B cell (primary cell): Measurements from ENCODE around the gene CALML4. TPM values are rescaled to one million over a fixed set of nuclear protein-coding genes. Genes with fewer than 3 reads are reported as not detected.

Source experiments
- ATAC-seq: fragments of 200-7000 bp; cut with Tn5 transposase; one replicate; pipeline ENCODE4 v1.10.0; 2021; ENCODE audit warnings: low read depth, mild to moderate bottlenecking, moderate number of reproducible peaks, moderate library complexity
- CTCF ChIA-PET: fragments of 350-600 bp; sonication (Branson Sonifier 250); formaldehyde crosslinking; loops from one replicate; lab custom pipeline; 2021; ENCODE audit warnings: antibody characterized with exemption, inconsistent platforms; lab: Charles Lee
- POLR2A ChIA-PET: fragments of 350-600 bp; sonication (Branson Sonifier 250); formaldehyde crosslinking; loops from one replicate; lab custom pipeline; 2021; ENCODE audit warnings: antibody characterized with exemption; lab: Charles Lee
- DNase-seq: peaks from one replicate; pipeline ENCODE4 v3.0.0; 2013
- H2AFZ ChIP-seq: 2 replicates; pipeline ENCODE4 v1.6.1; 2012; ENCODE audit warnings: mild to moderate bottlenecking, low read depth, low read length; ENCODE audit not compliant: insufficient read depth, poor library complexity, severe bottlenecking
- H3K27ac ChIP-seq, 2 donors: 1 replicate in 1 of 2; 2 replicates in 1 of 2; pipeline ENCODE4 v1.5.1; 2012 to 2013; ENCODE audit warnings: low read length in 2 of 2, mild to moderate bottlenecking in 2 of 2, moderate library complexity in 1 of 2
- H3K27me3 ChIP-seq, 4 experiments: fragments of 200-600 bp in 1 of 4; sonication (generic) in 1 of 4; replicated peaks in 1 of 4; 1 replicate in 2 of 4; 2 replicates in 2 of 4; pipeline versions ENCODE4 v1.6.1 to v1.7.0; 2013 to 2016; ENCODE audit warnings: low read length in 3 of 4, mild to moderate bottlenecking in 2 of 4, mixed read lengths in 1 of 4, moderate library complexity in 1 of 4; ENCODE audit not compliant: insufficient read depth in 4 of 4, control insufficient read depth in 3 of 4; ENCODE audit errors: control extremely low read depth in 1 of 4
- H3K36me3 ChIP-seq, 2 experiments: replicated peaks in 1 of 2; 1 replicate in 1 of 2; 2 replicates in 1 of 2; pipeline versions ENCODE4 v1.6.1 to v1.7.1; 2013; ENCODE audit warnings: low read length in 1 of 2; ENCODE audit not compliant: insufficient read depth in 2 of 2, control insufficient read depth in 1 of 2; ENCODE audit errors: control extremely low read depth in 1 of 2, extremely low read depth in 1 of 2
- H3K4me1 ChIP-seq, 2 donors: fragments of 200-600 bp in 1 of 2; sonication (generic) in 1 of 2; 1 replicate in 1 of 2; 2 replicates in 1 of 2; pipeline versions ENCODE4 v1.5.1 to v1.6.1; 2013 to 2017; ENCODE audit warnings: low read length in 2 of 2; ENCODE audit not compliant: control insufficient read depth in 2 of 2, insufficient read depth in 2 of 2
- H3K4me2 ChIP-seq: replicated peaks from 2 replicates; pipeline ENCODE3; 2012; ENCODE audit warnings: mild to moderate bottlenecking, low read depth, low read length; ENCODE audit not compliant: poor library complexity, severe bottlenecking
- H3K4me3 ChIP-seq, 5 experiments: fragments of 200-600 bp in 1 of 5; sonication (generic) in 1 of 5; 1 replicate in 3 of 5; 2 replicates in 2 of 5; pipeline versions ENCODE4 v1.5.1 to v1.7.0; 2011 to 2016; ENCODE audit warnings: low read length in 4 of 5, mild to moderate bottlenecking in 4 of 5, low read depth in 2 of 5, control low read depth in 1 of 5, moderate library complexity in 1 of 5; ENCODE audit not compliant: insufficient read depth in 1 of 5; ENCODE audit errors: control extremely low read depth in 1 of 5, extremely low read depth in 1 of 5
- H3K79me2 ChIP-seq: fragments of 200-600 bp; sonication (generic); one replicate; pipeline ENCODE4 v1.6.0; 2016; ENCODE audit warnings: low read length; ENCODE audit not compliant: control insufficient read depth, insufficient read depth
- H3K9ac ChIP-seq: fragments of 200-600 bp; sonication (generic); 2 replicates; pipeline ENCODE4 v1.6.1; 2017; ENCODE audit warnings: mild to moderate bottlenecking, low read length, moderate library complexity
- H3K9me3 ChIP-seq, 3 donors: one replicate each; pipeline versions ENCODE4 v1.6.1 to v1.7.1; 2013; ENCODE audit warnings: low read length in 2 of 3; ENCODE audit not compliant: control insufficient read depth in 2 of 3, insufficient read depth in 1 of 3; ENCODE audit errors: control extremely low read depth in 1 of 3
- H4K20me1 ChIP-seq: 2 replicates; pipeline ENCODE4 v1.6.0; 2012; ENCODE audit warnings: mild to moderate bottlenecking, low read length; ENCODE audit not compliant: insufficient read depth, control insufficient read depth, poor library complexity, severe bottlenecking
- H3K27ac Mint-ChIP-seq: one replicate; pipeline ENCODE4 v1.8.0; 2021; ENCODE audit warnings: mixed read lengths
- H3K27me3 Mint-ChIP-seq: one replicate; pipeline ENCODE4 v1.8.0; 2021; ENCODE audit warnings: mixed read lengths
- H3K4me1 Mint-ChIP-seq: one replicate; pipeline ENCODE4 v1.8.0; 2021; ENCODE audit warnings: mixed read lengths
- H3K4me3 Mint-ChIP-seq: one replicate; pipeline ENCODE4 v1.8.0; 2021; ENCODE audit warnings: mixed read lengths
- H3K9me3 Mint-ChIP-seq: one replicate; pipeline ENCODE4 v1.8.0; 2022; ENCODE audit warnings: mixed read lengths; ENCODE audit not compliant: insufficient read depth
- EZH2 ChIP-seq: IDR thresholded peaks from 2 replicates; pipeline ENCODE4 v1.6.1; 2012; ENCODE audit warnings: borderline replicate concordance, low read depth, mild to moderate bottlenecking, moderate library complexity, low read length; ENCODE audit not compliant: insufficient read depth, poor library complexity, severe bottlenecking
- WGBS: methylation state at CpG from one replicate; pipeline ENCODE4 v1.1.5; 2013; ENCODE audit warnings: missing lambda C conversion rate; ENCODE audit not compliant: insufficient coverage; 5-methylcytosine and 5-hydroxymethylcytosine counted together
- intact Hi-C: fragments of 100-400 bp; cut with micrococcal nuclease; formaldehyde crosslinking; loops from one replicate; pipeline ENCODE4 v1.10.0; 2022
- polyA plus RNA-seq: library from polyadenylated mRNA; depleted of rRNA; stranded (reverse); fragments of >200 nt; gene quantifications from 2 replicates; pipeline ENCODE4 v1.2.3, GENCODE V29; 2012
- total RNA-seq, 2 donors: library from RNA; stranded (reverse); fragments of 120-200 nt in 1 of 2; gene quantifications; 1 replicate in 1 of 2; 2 replicates in 1 of 2; pipeline versions ENCODE4 v1.2.3 to v1.2.4, GENCODE V29; 2013 to 2022
- TF ChIP-seq, protein P1 (sequence below): fragments of 200-600 bp; IDR thresholded peaks from one replicate; pipeline ENCODE4 v1.8.0; 2022; ENCODE audit warnings: antibody characterized with exemption, mild to moderate bottlenecking

CALML4 gene
- total and polyA plus RNA-seq, 2 donors (not counting 1 experiment from before 2014, with no cell fraction given) = 2.4 to 4.2 TPM

DNA sequence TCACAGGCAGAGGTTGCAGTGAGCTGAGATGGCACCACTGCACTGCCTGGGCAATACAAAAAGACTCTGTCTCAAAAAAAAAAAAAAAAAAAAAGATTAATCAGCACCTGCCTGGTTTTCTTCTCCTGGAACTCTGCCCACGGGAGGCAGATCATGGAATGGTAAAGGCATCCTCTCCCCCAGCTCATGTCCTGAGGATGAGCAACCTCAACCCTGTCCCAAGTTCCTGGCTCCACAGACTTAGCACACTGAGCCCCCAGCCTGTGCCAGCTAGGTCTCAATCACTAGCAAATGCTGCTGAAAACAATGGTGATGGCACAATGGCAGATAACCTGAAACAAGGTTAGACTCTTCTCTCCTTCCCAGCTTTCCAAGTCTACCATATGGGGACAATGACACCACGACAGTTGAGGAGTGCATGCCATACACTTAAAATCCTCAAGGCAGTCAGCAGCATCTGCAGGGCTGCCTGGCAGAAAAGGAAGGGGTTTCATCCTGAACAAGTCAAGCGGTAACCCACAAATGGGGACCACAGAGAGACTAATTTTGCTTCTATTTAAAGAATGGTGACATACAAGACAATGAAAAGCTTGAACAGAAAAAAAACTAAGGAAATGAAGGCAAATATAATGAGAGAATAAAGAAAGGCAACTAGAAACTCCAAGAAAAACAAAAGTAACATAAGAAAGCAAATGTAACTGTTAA lies 19.6 kb upstream of the CALML4 start:
- Histone ChIP-seq H4K20me1 (peaks cover 19% of the 10 kb centered on the region), H3K79me2 (peaks cover 51% of the 10 kb centered on the region), H3K27ac (peak overlapping the region in 1 of 2 donors; percentile 26), H3K36me3 (no peaks in the 10 kb centered on the region), H3K4me3 (no peak overlapping the region), H3K9me3 (no peaks in the 10 kb centered on the region), H3K27me3 (no peaks in the 10 kb centered on the region), H3K4me1 (peaks cover 21 to 27% of the 10 kb centered on the region in 2 donors), H3K9ac (no peak overlapping the region), H3K4me2 (peak overlapping the region; percentile 47), H2AFZ (no peak overlapping the region)
- no peak overlapping the region for H3K27ac Mint-ChIP-seq
- intact Hi-C loops = loop anchor here (5.0 kb wide), 1 partner anchor 593 kb away; no protein-coding TSS in a partner anchor
- WGBS = 100% methylated on average over 1 of the region's 3 CpGs
- H3K27me3 Mint-ChIP-seq = no peaks in the 10 kb centered on the region
- no peak for ATAC-seq
- H3K4me3 Mint-ChIP-seq = peak overlapping the region; percentile 5
- H3K4me1 Mint-ChIP-seq = peaks cover 30% of the 10 kb centered on the region
- H3K9me3 Mint-ChIP-seq = no peaks in the 10 kb centered on the region
- CTCF ChIA-PET = no interaction called here
- no peak for TF ChIP-seq EZH2
- TF ChIP-seq, protein P1, sequence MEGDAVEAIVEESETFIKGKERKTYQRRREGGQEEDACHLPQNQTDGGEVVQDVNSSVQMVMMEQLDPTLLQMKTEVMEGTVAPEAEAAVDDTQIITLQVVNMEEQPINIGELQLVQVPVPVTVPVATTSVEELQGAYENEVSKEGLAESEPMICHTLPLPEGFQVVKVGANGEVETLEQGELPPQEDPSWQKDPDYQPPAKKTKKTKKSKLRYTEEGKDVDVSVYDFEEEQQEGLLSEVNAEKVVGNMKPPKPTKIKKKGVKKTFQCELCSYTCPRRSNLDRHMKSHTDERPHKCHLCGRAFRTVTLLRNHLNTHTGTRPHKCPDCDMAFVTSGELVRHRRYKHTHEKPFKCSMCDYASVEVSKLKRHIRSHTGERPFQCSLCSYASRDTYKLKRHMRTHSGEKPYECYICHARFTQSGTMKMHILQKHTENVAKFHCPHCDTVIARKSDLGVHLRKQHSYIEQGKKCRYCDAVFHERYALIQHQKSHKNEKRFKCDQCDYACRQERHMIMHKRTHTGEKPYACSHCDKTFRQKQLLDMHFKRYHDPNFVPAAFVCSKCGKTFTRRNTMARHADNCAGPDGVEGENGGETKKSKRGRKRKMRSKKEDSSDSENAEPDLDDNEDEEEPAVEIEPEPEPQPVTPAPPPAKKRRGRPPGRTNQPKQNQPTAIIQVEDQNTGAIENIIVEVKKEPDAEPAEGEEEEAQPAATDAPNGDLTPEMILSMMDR = no peak
- peak; percentile 48 for DNase-seq
- POLR2A ChIA-PET = no interaction called here

DNA sequence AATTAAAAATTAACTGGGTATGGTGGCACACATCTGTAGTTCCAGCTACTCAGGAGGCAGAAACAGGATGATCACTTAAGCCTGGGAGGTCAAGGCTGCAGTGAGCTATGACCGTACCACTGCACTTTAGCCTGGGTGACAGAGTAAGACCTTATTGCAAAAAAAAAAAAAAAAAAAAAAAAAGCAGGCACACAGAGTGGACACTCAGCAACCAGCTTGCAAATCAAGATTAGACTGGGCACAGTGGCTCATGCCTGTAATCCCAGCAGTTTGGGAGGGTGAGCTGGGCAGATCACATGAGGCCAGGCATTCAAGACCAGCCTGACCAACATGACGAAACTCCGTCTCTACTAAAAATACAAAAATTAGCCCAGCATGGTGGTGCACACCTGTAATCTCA lies 19.0 kb upstream of the CALML4 start:
- ATAC-seq = no peak
- H3K27me3 Mint-ChIP-seq = no peaks in the 10 kb centered on the region
- H2AFZ ChIP-seq = no peak overlapping the region
- no peak overlapping the region for H3K4me3 Mint-ChIP-seq
- WGBS = 100% methylated on average over 1 of the region's 3 CpGs
- H3K4me3 ChIP-seq = no peak overlapping the region
- CTCF ChIA-PET = interaction anchor here (0.7 kb wide), 1 partner anchor 396 kb away, joined by 3 read pairs; no protein-coding TSS in a partner anchor
- peaks cover 30% of the 10 kb centered on the region for H3K4me1 Mint-ChIP-seq
- H3K9me3 Mint-ChIP-seq = no peaks in the 10 kb centered on the region
- no peaks in the 10 kb centered on the region for H3K9me3 ChIP-seq
- TF ChIP-seq, protein P1 = no peak
- TF ChIP-seq EZH2 = no peak
- H3K27me3 ChIP-seq = no peaks in the 10 kb centered on the region
- no peak overlapping the region for H3K4me2 ChIP-seq
- no peak overlapping the region for H3K27ac Mint-ChIP-seq
- DNase-seq = no peak
- H3K79me2 ChIP-seq = peaks cover 49% of the 10 kb centered on the region
- H3K36me3 ChIP-seq = peaks cover 0 to under 1% of the 10 kb centered on the region in 2 experiments
- H4K20me1 ChIP-seq = peaks cover 22% of the 10 kb centered on the region
- H3K4me1 ChIP-seq = peaks cover 21 to 27% of the 10 kb centered on the region in 2 donors
- no peak overlapping the region for H3K27ac ChIP-seq
- POLR2A ChIA-PET = interaction anchor here (0.6 kb wide), 1 partner anchor 336 kb away, joined by 6 read pairs; no protein-coding TSS in a partner anchor
- intact Hi-C loops = no loop called here
- no peak overlapping the region for H3K9ac ChIP-seq
